ENCODE data around the gene CXCL16. TPM values are rescaled to one million over a fixed set of nuclear protein-coding genes. Genes with fewer than 3 reads are reported as not detected.
A peak's percentile ranks its signal among the peaks of the same experiment; 100 is the strongest.

The CXCL16 gene
- total RNA-seq, 2 donors from 2014 or later = 27.9 to 36.0 TPM

DNA sequence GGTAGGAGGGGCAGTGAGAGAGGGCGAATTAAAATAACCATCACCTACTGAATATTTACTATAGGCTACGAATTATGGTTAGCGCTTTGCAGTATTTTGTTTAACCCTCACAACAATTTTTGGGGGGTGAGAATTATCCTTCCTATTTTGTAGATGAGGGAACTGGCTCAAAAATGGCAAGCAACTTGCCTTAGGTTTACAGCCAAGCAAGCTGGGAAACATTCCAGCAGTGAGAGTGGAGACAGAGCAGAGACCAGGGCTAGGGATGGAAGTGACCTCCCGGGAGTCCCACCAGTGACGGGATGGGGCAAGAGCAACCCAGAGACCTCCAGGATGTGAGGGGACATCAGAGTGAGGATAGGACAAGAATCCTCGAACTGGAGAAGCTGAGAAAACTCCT is 46.8 kb upstream of the CXCL16 start:
- 23% methylated on average over 6 of the region's 6 CpGs for WGBS
- Histone ChIP-seq H3K36me3 (no peaks in the 10 kb centered on the region), H3K4me3 (peak overlapping the region in 1 of 2 donors; percentile 3), H3K27ac (no peak overlapping the region), H3K4me1 (replicated peaks) (peaks cover 4% of the 10 kb centered on the region), H3K27me3 (replicated peaks; ENCODE audit: insufficient read depth) (peaks cover 1% of the 10 kb centered on the region), H3K9me3 (no peaks in the 10 kb centered on the region)
- TF ChIP-seq, protein P1, sequence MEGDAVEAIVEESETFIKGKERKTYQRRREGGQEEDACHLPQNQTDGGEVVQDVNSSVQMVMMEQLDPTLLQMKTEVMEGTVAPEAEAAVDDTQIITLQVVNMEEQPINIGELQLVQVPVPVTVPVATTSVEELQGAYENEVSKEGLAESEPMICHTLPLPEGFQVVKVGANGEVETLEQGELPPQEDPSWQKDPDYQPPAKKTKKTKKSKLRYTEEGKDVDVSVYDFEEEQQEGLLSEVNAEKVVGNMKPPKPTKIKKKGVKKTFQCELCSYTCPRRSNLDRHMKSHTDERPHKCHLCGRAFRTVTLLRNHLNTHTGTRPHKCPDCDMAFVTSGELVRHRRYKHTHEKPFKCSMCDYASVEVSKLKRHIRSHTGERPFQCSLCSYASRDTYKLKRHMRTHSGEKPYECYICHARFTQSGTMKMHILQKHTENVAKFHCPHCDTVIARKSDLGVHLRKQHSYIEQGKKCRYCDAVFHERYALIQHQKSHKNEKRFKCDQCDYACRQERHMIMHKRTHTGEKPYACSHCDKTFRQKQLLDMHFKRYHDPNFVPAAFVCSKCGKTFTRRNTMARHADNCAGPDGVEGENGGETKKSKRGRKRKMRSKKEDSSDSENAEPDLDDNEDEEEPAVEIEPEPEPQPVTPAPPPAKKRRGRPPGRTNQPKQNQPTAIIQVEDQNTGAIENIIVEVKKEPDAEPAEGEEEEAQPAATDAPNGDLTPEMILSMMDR (IDR thresholded peaks at IDR 0.05) = no peak
- TF ChIP-seq POLR2AphosphoS5 (IDR thresholded peaks at IDR 0.05) (peak; percentile 2), POLR2A (IDR thresholded peaks at IDR 0.05) (no peak)
- no peak for DNase-seq (ENCODE audit: low spot score)
- intact Hi-C loops (cut with DNase I) = loop anchor here (5.0 kb wide), 2 partner anchors 54 to 101 kb away; partner anchors contain the start of gene MED11

DNA sequence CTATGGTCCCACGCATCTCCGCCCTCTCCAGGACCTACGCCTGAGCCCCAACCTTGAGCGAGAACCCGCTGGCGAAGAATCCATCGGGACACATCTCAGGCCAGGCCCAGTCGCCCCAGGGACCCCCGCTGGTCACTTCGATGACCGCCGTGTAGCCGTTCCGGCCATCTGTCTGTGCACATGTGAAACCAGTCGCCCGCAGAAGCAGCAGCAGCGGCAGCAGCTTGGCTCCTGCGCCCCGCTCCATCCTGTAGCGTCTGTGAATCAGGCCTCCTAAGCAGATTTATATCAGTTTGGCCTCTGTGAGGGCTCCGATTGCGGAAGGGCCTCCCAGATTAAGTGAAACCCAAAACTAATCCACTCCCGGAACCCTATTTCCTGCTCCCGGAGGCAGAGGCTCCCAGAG is 46.4 kb upstream of the CXCL16 start, which contains the start of gene VMO1:
Gene VMO1 (minus strand): TSS at position 259 of the 406 bp plus-strand sequence. CDS start 12 bp downstream, at position 247.
- Histone ChIP-seq H3K27me3 (replicated peaks; ENCODE audit: insufficient read depth) (peaks cover 1% of the 10 kb centered on the region), H3K4me3 (peak within 1 kb of the TSS; percentile 1 to 3), H3K36me3 (no peaks in the 10 kb centered on the region), H3K4me1 (replicated peaks) (peaks cover 4% of the 10 kb centered on the region), H3K27ac (no peak within 1 kb of the TSS), H3K9me3 (no peaks in the 10 kb centered on the region)
- TF ChIP-seq POLR2A (IDR thresholded peaks at IDR 0.05) (no peak), POLR2AphosphoS5 (IDR thresholded peaks at IDR 0.05) (peak; percentile 4)
- TF ChIP-seq, protein P1 (IDR thresholded peaks at IDR 0.05) = no peak
- no peak for DNase-seq (ENCODE audit: low spot score)
- intact Hi-C loops (cut with DNase I) = loop anchor here (5.0 kb wide), 2 partner anchors 54 to 101 kb away; partner anchors contain the start of gene MED11
- WGBS = 8% methylated on average over 22 of the region's 24 CpGs

DNA sequence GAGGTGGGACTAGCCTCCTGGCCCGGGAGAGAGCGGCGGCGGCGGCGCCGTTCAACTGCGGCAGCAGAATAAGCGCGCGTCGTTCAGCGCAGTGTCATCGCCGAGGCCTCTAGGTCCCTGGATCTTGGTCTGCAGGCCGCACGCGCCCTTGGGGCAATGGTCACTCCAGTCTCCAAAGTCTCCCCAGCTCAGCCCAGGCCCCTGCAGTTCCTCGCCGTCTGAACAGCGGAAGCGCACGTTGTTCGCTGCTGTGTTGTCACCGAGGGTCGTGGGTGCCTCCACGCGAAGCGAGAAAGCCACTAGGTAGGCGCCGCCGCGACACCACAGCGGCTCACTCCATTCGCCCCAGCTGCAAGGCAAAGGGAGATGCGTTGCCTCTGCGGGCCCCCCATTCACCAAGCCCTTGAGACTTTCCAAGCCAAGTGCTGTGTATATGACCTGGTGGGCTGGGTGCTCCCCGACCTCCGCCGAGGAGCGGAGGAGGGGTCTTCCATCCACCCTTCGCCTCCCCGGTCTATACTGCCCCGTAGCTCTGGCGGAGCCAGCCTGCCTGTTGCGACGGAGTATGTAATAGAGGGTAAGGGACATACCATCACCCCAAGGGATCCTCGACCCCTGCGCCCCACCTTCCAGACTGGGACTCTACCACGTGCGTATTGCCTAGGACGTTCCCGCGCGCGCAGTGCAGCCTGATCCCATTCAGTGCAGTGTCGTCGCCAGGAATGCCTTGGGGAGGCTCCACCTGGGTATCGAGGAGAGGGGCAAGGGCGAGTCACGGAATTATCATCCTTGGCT is 45.8 kb upstream of the CXCL16 start:
- Histone ChIP-seq H3K9me3 (no peaks in the 10 kb centered on the region), H3K4me1 (replicated peaks) (peaks cover 4% of the 10 kb centered on the region), H3K36me3 (no peaks in the 10 kb centered on the region), H3K4me3 (peak overlapping the region; percentile 1 to 3), H3K27me3 (replicated peaks; ENCODE audit: insufficient read depth) (peaks cover 1% of the 10 kb centered on the region), H3K27ac (no peak overlapping the region)
- 13% methylated on average over 59 of the region's 61 CpGs for WGBS
- no peak for DNase-seq (ENCODE audit: low spot score)
- intact Hi-C loops (cut with DNase I) = loop anchor here (5.0 kb wide), 2 partner anchors 53 to 102 kb away; partner anchors contain the start of gene MED11
- TF ChIP-seq, protein P1 (IDR thresholded peaks at IDR 0.05) = no peak
- TF ChIP-seq POLR2AphosphoS5 (IDR thresholded peaks at IDR 0.05) = no peak
- no peak for TF ChIP-seq POLR2A (IDR thresholded peaks at IDR 0.05)

DNA sequence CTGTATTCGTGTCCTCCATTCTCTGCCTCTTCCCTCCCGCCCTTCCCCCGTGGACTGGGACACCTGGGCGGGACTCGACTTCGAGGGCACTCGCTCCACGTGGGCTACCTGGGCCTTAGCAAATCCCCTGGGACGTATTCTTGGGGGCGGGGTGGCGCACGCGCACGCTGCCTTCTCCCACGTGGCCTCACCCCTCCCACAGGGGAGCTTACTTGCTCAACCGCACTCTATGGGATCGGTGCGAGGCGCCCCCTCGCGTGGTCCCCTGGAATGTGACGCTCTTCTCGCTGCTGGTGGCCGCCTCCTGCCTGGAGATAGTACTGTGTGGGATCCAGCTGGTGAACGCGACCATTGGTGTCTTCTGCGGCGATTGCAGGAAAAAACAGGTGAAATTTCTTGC is 42.9 kb upstream of the CXCL16 start:
- H3K4me1 ChIP-seq (replicated peaks) = peaks cover 4% of the 10 kb centered on the region
- H3K36me3 ChIP-seq = no peaks in the 10 kb centered on the region
- peaks cover 1% of the 10 kb centered on the region for H3K27me3 ChIP-seq (replicated peaks; ENCODE audit: insufficient read depth)
- no peaks in the 10 kb centered on the region for H3K9me3 ChIP-seq
- H3K27ac ChIP-seq = no peak overlapping the region
- intact Hi-C loops (cut with DNase I) = no loop called here
- no peak for DNase-seq (ENCODE audit: low spot score)
- WGBS = 37% methylated on average over 28 of the region's 28 CpGs
- H3K4me3 ChIP-seq = no peak overlapping the region
- no peak for TF ChIP-seq POLR2AphosphoS5 (IDR thresholded peaks at IDR 0.05)
- no peak for TF ChIP-seq POLR2A (IDR thresholded peaks at IDR 0.05)
- TF ChIP-seq, protein P1 (IDR thresholded peaks at IDR 0.05) = no peak

Measured in prostate gland (tissue), 2 donors.